GM19397 (cell line): ENCODE data around the gene ATP12A.
A peak's percentile ranks its signal among the peaks of the same experiment; 100 is the strongest.

ENCODE experiments used
- ATAC-seq: cut with Tn5 transposase; IDR thresholded peaks from one replicate; pipeline ENCODE4 v1.9.1; 2021; ENCODE audit warnings: mild to moderate bottlenecking, moderate library complexity; ENCODE audit not compliant: unreplicated experiment

ATP12A gene

GRCh38 chr13:24684600-24684998 is 4.4 kb downstream of the ATP12A start:
- ATAC-seq = peak; percentile 39

GRCh38 chr13:24685314-24685713 is 5.1 kb downstream of the ATP12A start:
- ATAC-seq = no peak

GRCh38 chr13:24687611-24688010 is 7.4 kb downstream of the ATP12A start:
- no peak for ATAC-seq

- ATAC-seq = no peak
Observed at GRCh38 chr13:24688111-24688510, 7.9 kb downstream of the ATP12A start.

GRCh38 chr13:24688950-24689349 is 8.7 kb downstream of the ATP12A start:
- ATAC-seq = no peak

- no peak for ATAC-seq
Observed at GRCh38 chr13:24691381-24691780, 11.2 kb downstream of the ATP12A start.

- no peak for ATAC-seq
Observed at GRCh38 chr13:24692561-24692960, 12.4 kb downstream of the ATP12A start.

- no peak for ATAC-seq
Observed at GRCh38 chr13:24693862-24694471, 13.8 kb downstream of the ATP12A start.

GRCh38 chr13:24694907-24695306 is 14.7 kb downstream of the ATP12A start:
- no peak for ATAC-seq

- ATAC-seq = no peak
Observed at GRCh38 chr13:24698686-24699085, 18.5 kb downstream of the ATP12A start.

- ATAC-seq = no peak
Observed at GRCh38 chr13:24699541-24699940, 19.3 kb downstream of the ATP12A start.

GRCh38 chr13:24700539-24700938 is 20.3 kb downstream of the ATP12A start:
- ATAC-seq = no peak

GRCh38 chr13:24706886-24707585 is 26.8 kb downstream of the ATP12A start:
- ATAC-seq = no peak

GRCh38 chr13:24709186-24709913 is 29.1 kb downstream of the ATP12A start:
- ATAC-seq = peak; percentile 64

- no peak for ATAC-seq
Observed at GRCh38 chr13:24713022-24713421, 32.8 kb downstream of the ATP12A start.

- no peak for ATAC-seq
Observed at GRCh38 chr13:24716011-24716410, 35.8 kb downstream of the ATP12A start.

- no peak for ATAC-seq
Observed at GRCh38 chr13:24716446-24716845, 36.2 kb downstream of the ATP12A start.

GRCh38 chr13:24717217-24717616 is 37.0 kb downstream of the ATP12A start:
- no peak for ATAC-seq

GRCh38 chr13:24718192-24718965 is 38.2 kb downstream of the ATP12A start:
- ATAC-seq = no peak

GRCh38 chr13:24719139-24719538 is 38.9 kb downstream of the ATP12A start:
- no peak for ATAC-seq

- ATAC-seq = no peak
Observed at GRCh38 chr13:24723206-24723605, 43.0 kb downstream of the ATP12A start.
